Neuronal stem cell (in vitro differentiated cells): ENCODE measurements around the gene FBXO34.

ENCODE experiments used
- DNase-seq: peaks from one replicate; pipeline ENCODE4 v3.0.0-alpha.2; 2013; ENCODE audit warnings: low spot score
- H2AFZ ChIP-seq: one replicate; pipeline ENCODE4 v1.6.1; 2013; ENCODE audit warnings: mild to moderate bottlenecking, low read length, inconsistent platforms
- H2AK5ac ChIP-seq: 2 replicates; pipeline ENCODE4 v1.6.1; 2013; ENCODE audit warnings: low read depth, mild to moderate bottlenecking, inconsistent platforms, low read length, moderate library complexity, mixed read lengths
- H2BK120ac ChIP-seq: 2 replicates; pipeline ENCODE4 v1.6.1; 2013; ENCODE audit warnings: low read depth, mild to moderate bottlenecking, inconsistent platforms, low read length, moderate library complexity, mixed read lengths
- H2BK12ac ChIP-seq: one replicate; pipeline ENCODE4 v1.6.1; 2013; ENCODE audit warnings: low read length, inconsistent platforms
- H2BK15ac ChIP-seq: 2 replicates; pipeline ENCODE4 v1.6.1; 2013; ENCODE audit warnings: mild to moderate bottlenecking, low read length, inconsistent platforms, mixed read lengths
- H2BK5ac ChIP-seq: one replicate; pipeline ENCODE4 v1.6.1; 2013; ENCODE audit warnings: inconsistent platforms, mild to moderate bottlenecking, low read length, moderate library complexity
- H3K14ac ChIP-seq: one replicate; pipeline ENCODE4 v1.6.1; 2013; ENCODE audit warnings: low read length, inconsistent platforms
- H3K18ac ChIP-seq: 2 replicates; pipeline ENCODE4 v1.6.1; 2013; ENCODE audit warnings: low read length, inconsistent platforms
- H3K23ac ChIP-seq: 2 replicates; pipeline ENCODE4 v1.6.1; 2013; ENCODE audit warnings: low read depth, mild to moderate bottlenecking, mixed read lengths, low read length, inconsistent platforms; ENCODE audit not compliant: poor library complexity
- H3K27ac ChIP-seq: replicated peaks from 3 replicates; pipeline ENCODE4 v1.5.1; 2013; ENCODE audit warnings: low read length, inconsistent platforms
- H3K27me3 ChIP-seq, 3 experiments: 2 replicates each; pipeline ENCODE4 v1.6.1; 2013; ENCODE audit warnings: low read length in 3 of 3, mild to moderate bottlenecking in 2 of 3, inconsistent platforms in 1 of 3, low read depth in 1 of 3, mixed read lengths in 1 of 3, moderate library complexity in 1 of 3; ENCODE audit not compliant: control insufficient read depth in 3 of 3, insufficient read depth in 3 of 3
- H3K36me3 ChIP-seq, 2 donors: replicated peaks in 1 of 2; 2 replicates each; pipeline ENCODE4 v1.6.1; 2013; ENCODE audit warnings: low read length in 2 of 2; ENCODE audit not compliant: control insufficient read depth in 2 of 2, insufficient read depth in 2 of 2
- H3K4ac ChIP-seq: 2 replicates; pipeline ENCODE4 v1.6.1; 2013; ENCODE audit warnings: inconsistent platforms, mild to moderate bottlenecking, low read length, moderate library complexity
- H3K4me1 ChIP-seq, 2 donors: 1 replicate in 1 of 2; 2 replicates in 1 of 2; pipeline ENCODE4 v1.6.1; 2013; ENCODE audit warnings: low read length in 2 of 2, low read depth in 1 of 2; ENCODE audit not compliant: control insufficient read depth in 2 of 2, insufficient read depth in 1 of 2
- H3K4me2 ChIP-seq: one replicate; pipeline ENCODE4 v1.6.1; 2013; ENCODE audit warnings: mild to moderate bottlenecking, low read length, inconsistent platforms; ENCODE audit not compliant: insufficient read depth, poor library complexity, severe bottlenecking
- H3K4me3 ChIP-seq, 2 donors: 2 replicates each; pipeline ENCODE4 v1.5.1; 2013; ENCODE audit warnings: low read length in 2 of 2, mild to moderate bottlenecking in 2 of 2, inconsistent platforms in 1 of 2, moderate library complexity in 1 of 2
- H3K79me1 ChIP-seq: one replicate; pipeline ENCODE4 v1.6.1; 2013; ENCODE audit warnings: low read depth, mild to moderate bottlenecking, inconsistent platforms, low read length, moderate library complexity
- H3K9ac ChIP-seq: one replicate; pipeline ENCODE4 v1.6.1; 2013; ENCODE audit warnings: mild to moderate bottlenecking, low read depth, low read length, inconsistent platforms; ENCODE audit not compliant: poor library complexity
- H3K9me3 ChIP-seq, 2 donors: replicated peaks in 1 of 2; 2 replicates each; pipeline versions ENCODE3 to v1.6.1; 2013; ENCODE audit warnings: low read length in 2 of 2, mild to moderate bottlenecking in 2 of 2, inconsistent platforms in 1 of 2, low read depth in 1 of 2, mixed read lengths in 1 of 2, moderate library complexity in 1 of 2; ENCODE audit not compliant: control insufficient read depth in 2 of 2, insufficient read depth in 1 of 2
- H4K8ac ChIP-seq: one replicate; pipeline ENCODE4 v1.6.1; 2013; ENCODE audit warnings: low read depth, mild to moderate bottlenecking, inconsistent platforms, low read length, moderate library complexity
- H4K91ac ChIP-seq: one replicate; pipeline ENCODE4 v1.6.1; 2013; ENCODE audit warnings: low read length, low read depth, mild to moderate bottlenecking, inconsistent platforms; ENCODE audit not compliant: poor library complexity
- WGBS, 2 donors: extraction: QIAGEN DNeasy Blood & Tissue Kit; methylation state at CpG; one replicate each; pipeline ENCODE4 v1.1.7; 2013; ENCODE audit warnings: missing lambda C conversion rate in 2 of 2, mixed read lengths in 1 of 2; ENCODE audit not compliant: insufficient read length in 2 of 2, insufficient replicate concordance in 1 of 2; ENCODE audit errors: extremely low coverage in 2 of 2; 5-methylcytosine and 5-hydroxymethylcytosine counted together

Gene FBXO34

GRCh38 chr14:55233591-55233990 is 37.6 kb upstream of the FBXO34 start:
- WGBS, 2 donors = no CpG with 5 or more reads among the region's 3 CpGs
- no peaks in the 10 kb centered on the region for H3K79me1 ChIP-seq
- H2AK5ac ChIP-seq = no peak overlapping the region
- no peak overlapping the region for H3K4me2 ChIP-seq
- no peak overlapping the region for H2AFZ ChIP-seq
- no peak overlapping the region for H2BK120ac ChIP-seq
- no peak overlapping the region for H3K4ac ChIP-seq
- no peak overlapping the region for H3K18ac ChIP-seq
- no peak for DNase-seq
- no peak overlapping the region for H4K8ac ChIP-seq
- no peak overlapping the region for H2BK15ac ChIP-seq
- no peak overlapping the region for H3K9ac ChIP-seq
- H3K27me3 ChIP-seq = peaks cover 0 to 13% (median 0%) of the 10 kb centered on the region in 3 experiments
- no peaks in the 10 kb centered on the region for H3K9me3 ChIP-seq
- H3K27ac ChIP-seq = no peak overlapping the region
- H3K14ac ChIP-seq = no peak overlapping the region
- H3K23ac ChIP-seq = no peak overlapping the region
- no peaks in the 10 kb centered on the region for H3K4me1 ChIP-seq
- H2BK5ac ChIP-seq = no peak overlapping the region
- H3K4me3 ChIP-seq = no peak overlapping the region
- H2BK12ac ChIP-seq = no peak overlapping the region
- no peak overlapping the region for H4K91ac ChIP-seq
- H3K36me3 ChIP-seq = no peaks in the 10 kb centered on the region

- Histone ChIP-seq H3K36me3 (no peaks in the 10 kb centered on the region), H3K4ac (no peak overlapping the region), H4K91ac (no peak overlapping the region), H2AFZ (no peak overlapping the region), H3K23ac (no peak overlapping the region), H3K14ac (no peak overlapping the region), H2BK120ac (no peak overlapping the region), H4K8ac (no peak overlapping the region), H3K27me3 (peaks cover 0 to 34% (median 6%) of the 10 kb centered on the region in 3 experiments), H3K9ac (no peak overlapping the region), H2AK5ac (no peak overlapping the region), H3K4me3 (no peak overlapping the region), H3K4me2 (no peak overlapping the region), H2BK12ac (no peak overlapping the region), H3K27ac (no peak overlapping the region), H3K4me1 (no peaks in the 10 kb centered on the region), H2BK5ac (no peak overlapping the region), H3K9me3 (no peaks in the 10 kb centered on the region), H2BK15ac (no peak overlapping the region), H3K79me1 (no peaks in the 10 kb centered on the region), H3K18ac (no peak overlapping the region)
- DNase-seq = no peak
- no CpG with 5 or more reads among the region's 12 CpGs for WGBS, 2 donors
These were observed 33.1 kb upstream of the FBXO34 start for GRCh38 chr14:55238019-55238680.

DNA sequence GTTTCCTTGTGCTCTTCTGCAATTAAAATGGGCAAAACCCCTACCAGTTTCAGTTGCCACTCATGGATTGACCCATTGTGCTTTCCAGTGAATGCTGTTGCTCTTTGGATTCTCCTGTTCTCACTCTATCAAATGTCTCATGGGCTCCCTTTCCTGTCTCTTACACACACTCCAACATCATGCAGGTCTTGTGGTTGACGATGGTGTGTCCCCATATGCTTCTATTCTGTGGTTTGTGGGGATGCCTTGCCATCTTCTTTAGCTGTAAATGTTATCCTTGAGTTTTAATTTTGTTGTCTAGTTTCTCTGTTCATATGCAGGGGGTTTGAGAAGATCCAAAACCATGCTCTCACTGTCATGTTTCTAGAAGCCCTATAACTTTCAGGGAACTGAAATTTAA is 31.9 kb upstream of the FBXO34 start:
- H3K4me1 ChIP-seq = no peaks in the 10 kb centered on the region
- H3K9me3 ChIP-seq = no peaks in the 10 kb centered on the region
- H2BK12ac ChIP-seq = no peak overlapping the region
- no peak overlapping the region for H2BK15ac ChIP-seq
- no peaks in the 10 kb centered on the region for H3K79me1 ChIP-seq
- no peak overlapping the region for H3K9ac ChIP-seq
- peaks cover 0 to 34% (median 6%) of the 10 kb centered on the region in 3 experiments for H3K27me3 ChIP-seq
- DNase-seq = no peak
- H3K4me2 ChIP-seq = no peak overlapping the region
- H3K4me3 ChIP-seq = no peak overlapping the region
- no peak overlapping the region for H4K91ac ChIP-seq
- H2BK5ac ChIP-seq = no peak overlapping the region
- H2BK120ac ChIP-seq = no peak overlapping the region
- H2AK5ac ChIP-seq = no peak overlapping the region
- H3K14ac ChIP-seq = no peak overlapping the region
- H3K4ac ChIP-seq = no peak overlapping the region
- H3K36me3 ChIP-seq = no peaks in the 10 kb centered on the region
- H4K8ac ChIP-seq = no peak overlapping the region
- H3K27ac ChIP-seq = no peak overlapping the region
- no peak overlapping the region for H2AFZ ChIP-seq
- no peak overlapping the region for H3K23ac ChIP-seq
- no CpG with 5 or more reads among the region's 1 CpG for WGBS, 2 donors
- H3K18ac ChIP-seq = no peak overlapping the region

DNA sequence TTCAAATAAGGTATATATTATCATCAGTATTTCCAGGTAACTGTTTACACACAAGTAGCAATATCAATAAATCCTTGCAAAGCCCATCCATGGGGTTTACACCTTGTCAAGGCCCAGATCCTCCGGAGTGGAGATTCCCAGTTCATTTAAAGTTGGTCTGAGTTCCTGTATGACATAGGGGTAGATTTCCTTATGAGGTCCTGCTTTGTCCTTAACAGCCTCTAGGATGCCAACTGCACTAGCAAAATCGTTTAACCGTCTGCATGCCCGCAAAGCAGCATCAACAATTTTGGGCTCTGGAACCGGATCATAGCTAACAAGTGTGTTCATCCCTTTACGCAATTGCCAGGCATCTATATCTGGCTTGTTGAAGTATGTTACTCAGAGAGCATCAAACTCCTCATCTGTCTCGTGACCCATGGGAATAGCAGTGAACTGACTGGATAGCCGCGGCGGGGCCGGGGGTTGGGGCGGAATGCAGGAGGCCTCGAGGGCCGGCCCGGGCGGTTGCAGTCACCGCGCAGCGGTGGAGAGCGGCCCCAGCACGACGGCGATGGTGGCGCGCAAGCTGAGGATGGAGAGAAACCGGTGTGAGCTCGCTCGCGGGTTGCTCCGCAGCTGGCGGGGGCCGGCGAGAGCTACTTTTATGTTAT is 30.6 kb upstream of the FBXO34 start:
- no peak overlapping the region for H2AK5ac ChIP-seq
- no peak overlapping the region for H4K8ac ChIP-seq
- no peak overlapping the region for H2BK15ac ChIP-seq
- no peak overlapping the region for H3K27ac ChIP-seq
- no peak for DNase-seq
- H3K36me3 ChIP-seq = no peaks in the 10 kb centered on the region
- no peak overlapping the region for H2BK120ac ChIP-seq
- H3K4ac ChIP-seq = no peak overlapping the region
- no peak overlapping the region for H3K4me3 ChIP-seq
- no CpG with 5 or more reads among the region's 33 CpGs for WGBS, 2 donors
- no peak overlapping the region for H3K14ac ChIP-seq
- H2BK12ac ChIP-seq = no peak overlapping the region
- no peak overlapping the region for H2BK5ac ChIP-seq
- H3K27me3 ChIP-seq = peaks cover 0 to 34% (median 6%) of the 10 kb centered on the region in 3 experiments
- H3K18ac ChIP-seq = no peak overlapping the region
- H4K91ac ChIP-seq = no peak overlapping the region
- H3K4me1 ChIP-seq = no peaks in the 10 kb centered on the region
- no peak overlapping the region for H3K23ac ChIP-seq
- H3K9me3 ChIP-seq = no peaks in the 10 kb centered on the region
- peak overlapping the region; percentile 38 for H3K4me2 ChIP-seq
- H2AFZ ChIP-seq = peak overlapping the region; percentile 69
- no peaks in the 10 kb centered on the region for H3K79me1 ChIP-seq
- no peak overlapping the region for H3K9ac ChIP-seq
